MV-4-11 (cell line): ENCODE data around the gene PHIP.
"Not testable (repeated sequence)": the region's sequence is repeated elsewhere in the genome, so short reads cannot be mapped to it uniquely, and the experiment has no call there.

Experiments
- DNase-seq: peaks from one replicate; lab custom pipeline; 2025; lab: John Stamatoyannopoulos, UW

The PHIP gene

DNA sequence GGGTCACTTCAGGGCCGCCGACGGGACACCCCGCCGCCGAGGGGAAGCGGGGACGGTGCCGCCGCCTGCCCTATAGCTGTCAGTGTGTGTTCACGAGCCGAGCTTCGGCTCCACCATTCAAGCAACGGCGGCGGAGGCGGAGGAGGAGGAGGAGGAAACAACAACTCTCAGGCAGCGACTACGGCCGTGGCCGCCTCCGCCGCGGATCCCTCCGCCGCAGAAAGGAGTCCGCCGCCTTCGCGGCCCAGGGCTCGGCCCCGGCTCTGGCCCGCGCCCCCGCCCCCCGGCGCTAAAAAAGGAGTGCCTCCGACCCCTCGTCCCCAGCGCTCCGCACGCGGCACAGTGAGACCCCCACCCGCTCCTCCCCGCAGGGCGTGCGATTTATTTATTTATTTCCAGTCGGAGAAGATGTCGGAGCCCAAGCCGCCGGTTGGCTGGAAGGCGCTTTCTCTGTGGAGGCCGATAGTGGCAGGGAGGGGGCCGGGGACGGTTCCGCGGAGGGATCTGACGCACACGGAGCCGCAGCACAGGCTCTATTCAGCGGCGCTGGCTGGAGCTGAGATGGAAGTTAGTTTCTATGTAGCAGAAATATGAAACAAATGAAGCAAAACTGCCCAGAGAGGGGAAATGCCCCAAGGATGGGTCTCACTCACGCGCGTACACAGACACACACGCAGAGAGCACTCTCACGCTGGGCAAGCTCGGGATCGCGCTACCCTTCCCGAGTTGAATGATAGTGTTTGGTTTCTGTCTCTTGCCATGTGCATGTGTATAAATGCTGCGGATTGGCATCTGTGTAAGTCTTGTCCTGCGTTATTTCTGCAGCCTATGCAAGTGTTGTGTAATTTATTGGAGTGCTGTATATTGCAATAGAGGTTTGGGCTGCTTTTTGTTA, at the start of gene PHIP:
PHIP (minus strand) TSS at position 180 of the 895 bp plus-strand sequence. CDS start 186 bp downstream, outside the sequence.
- peak; percentile 89 for DNase-seq

DNA sequence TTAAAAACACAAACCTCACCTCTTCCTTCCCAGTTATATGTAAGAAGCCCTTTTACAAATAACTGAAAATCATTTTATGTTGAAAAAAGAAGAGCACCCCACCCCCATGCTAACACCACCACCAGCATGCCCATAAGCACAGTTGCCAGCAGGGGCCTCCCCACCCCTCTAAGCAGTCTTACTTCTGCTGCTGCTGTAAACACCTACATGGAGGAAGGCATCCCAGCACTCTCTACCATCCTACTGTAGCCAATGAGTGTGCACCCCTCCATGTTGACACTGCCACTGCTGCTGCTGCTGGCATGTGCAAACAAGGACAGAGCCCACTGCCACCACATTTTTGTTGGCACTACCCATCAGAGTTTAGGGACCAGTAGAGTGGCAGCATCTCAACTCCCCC, 49.6 kb upstream of the PHIP start:
- no peak for DNase-seq

DNA sequence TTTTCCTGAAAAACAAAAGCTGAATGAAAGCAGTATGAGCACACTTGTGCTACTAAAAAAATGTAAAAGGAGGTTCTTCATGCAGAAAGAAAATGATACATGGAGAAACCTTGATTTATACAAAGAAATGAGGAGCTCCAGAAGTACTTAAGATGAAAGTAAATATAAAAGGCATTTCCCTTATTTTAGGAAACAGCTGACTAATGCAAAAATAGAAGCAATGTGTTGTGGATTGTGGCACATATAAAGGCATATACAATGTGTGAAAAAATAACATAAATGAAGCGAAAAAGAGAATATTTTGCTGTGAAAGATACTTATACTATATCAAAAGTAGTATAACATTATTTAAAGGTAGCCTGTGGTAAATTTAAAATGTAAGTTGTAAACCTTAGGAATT, 41.2 kb upstream of the PHIP start:
- DNase-seq, result no peak

DNA sequence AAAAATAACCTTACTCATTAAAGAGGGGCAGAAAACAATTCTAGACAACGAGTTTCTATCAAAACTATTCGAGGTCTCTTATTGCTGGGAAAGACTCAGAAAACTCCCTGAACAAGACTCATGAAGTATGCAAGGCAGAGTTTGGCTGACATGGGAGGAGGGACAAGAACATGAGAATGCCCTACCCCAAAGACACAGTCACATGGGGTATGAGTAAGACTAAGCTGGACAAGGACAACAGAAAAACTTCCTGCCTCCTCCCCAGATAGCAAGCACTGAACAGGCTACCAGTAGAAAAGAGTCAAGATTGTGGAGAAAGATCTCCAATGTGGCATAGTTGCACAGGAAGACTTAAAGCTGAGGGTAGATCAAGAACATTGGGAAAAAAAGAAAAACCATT, 39.7 kb upstream of the PHIP start:
- no peak for DNase-seq

DNA sequence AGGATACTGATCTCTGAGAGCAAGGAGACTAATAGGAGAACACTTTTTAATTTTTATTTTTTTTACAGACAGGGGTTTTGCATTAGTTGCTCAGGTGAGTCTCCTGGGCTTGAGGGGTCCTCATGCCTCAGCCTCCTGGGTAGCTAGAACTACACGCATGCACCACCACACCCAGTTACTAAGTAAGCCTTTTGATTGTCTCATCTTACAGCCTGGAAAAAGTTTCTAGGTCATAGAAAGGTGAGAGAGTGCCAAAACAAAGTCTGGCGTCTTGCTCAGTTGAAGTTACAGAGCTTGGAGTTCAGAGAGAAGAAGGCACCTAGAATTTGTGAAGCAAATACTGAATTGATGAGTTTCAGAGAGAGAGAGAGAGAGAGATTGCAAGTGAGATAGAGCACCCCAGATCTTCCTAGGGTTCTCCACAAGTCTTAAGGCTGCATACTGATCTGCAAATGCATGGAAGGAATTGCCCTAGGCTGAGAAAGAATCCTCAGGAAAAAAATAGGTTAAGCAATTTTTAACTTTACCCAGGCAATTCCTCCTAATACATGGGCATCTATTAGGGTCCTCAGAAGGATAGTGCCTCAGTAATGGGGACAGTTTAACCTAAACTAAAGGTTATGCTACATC, 37.6 kb upstream of the PHIP start:
- no peak for DNase-seq

DNA sequence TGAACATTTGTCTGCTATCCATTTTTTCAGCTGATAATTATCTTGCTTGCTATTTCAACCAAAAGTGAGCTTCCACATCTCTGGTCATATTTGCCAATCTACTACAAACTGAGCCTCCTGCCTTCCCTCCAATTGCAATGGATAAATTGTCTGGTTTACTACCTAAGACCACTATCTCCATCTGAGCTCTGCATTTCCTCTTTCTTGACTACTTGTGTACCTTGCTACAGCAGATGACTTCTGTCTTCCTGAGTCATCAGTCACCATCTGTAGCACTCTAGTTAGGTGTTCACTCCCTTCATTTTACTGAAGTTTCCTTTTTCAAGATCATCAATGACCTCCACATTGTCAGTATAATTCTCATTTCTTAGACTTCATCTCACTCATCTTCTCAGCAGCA, 33.5 kb upstream of the PHIP start:
- no peak for DNase-seq

DNA sequence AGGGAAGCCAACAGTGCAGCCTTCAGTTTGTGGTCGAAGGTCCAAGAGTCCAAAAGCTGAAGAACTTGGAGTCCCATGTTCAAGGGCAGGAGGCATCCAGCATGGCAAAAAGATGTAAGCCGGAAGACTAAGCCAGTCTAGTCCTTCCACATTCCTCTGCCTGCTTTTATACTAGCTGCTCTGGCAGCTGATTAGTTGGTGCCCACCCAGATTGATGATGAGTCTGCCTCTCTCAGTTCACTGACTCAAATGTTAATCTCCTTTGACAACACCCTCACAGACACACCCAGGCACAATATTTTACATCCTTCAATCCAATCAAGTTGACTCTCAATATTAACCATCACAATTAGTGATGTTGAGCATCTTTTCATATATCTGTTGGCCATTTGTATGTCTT, 23.1 kb upstream of the PHIP start:
- no peak for DNase-seq

DNA sequence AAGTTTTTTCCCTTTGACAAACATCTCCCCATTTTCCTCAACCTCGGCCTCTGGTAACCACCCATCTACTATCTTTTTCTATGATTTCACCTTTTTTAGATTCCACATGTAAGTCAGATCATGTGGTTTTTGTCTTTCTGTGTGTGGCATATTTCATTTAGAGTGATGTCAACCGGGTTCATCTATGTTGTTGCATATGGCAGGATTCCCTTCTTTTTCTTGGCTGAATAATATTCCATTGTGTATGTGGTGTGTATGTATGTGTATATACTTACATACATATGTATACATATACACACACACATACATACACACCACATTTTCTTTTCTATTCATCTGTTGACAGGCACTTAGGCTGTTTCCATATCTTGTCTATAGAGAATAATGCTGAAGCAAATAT, 22.2 kb upstream of the PHIP start:
- no peak for DNase-seq

DNA sequence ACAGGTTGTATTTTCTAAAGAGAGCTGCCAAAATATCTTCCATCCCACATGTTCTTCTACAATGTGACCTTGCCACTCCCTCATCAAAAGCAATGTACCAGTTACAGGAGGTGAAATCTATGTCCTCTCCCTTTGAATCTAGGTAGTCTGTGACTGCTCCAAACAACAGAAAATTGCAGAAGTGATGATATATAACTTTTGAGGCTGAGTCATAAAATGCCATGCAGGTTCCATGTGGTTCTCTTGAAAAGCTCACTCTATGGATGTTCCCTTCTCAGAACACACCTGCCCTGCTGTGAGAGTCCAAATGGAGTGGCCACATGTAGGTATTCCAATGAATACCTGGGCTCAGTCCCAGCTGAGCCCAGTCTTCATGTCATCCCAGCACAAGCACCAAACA, 16.9 kb upstream of the PHIP start:
- DNase-seq, result no peak

DNA sequence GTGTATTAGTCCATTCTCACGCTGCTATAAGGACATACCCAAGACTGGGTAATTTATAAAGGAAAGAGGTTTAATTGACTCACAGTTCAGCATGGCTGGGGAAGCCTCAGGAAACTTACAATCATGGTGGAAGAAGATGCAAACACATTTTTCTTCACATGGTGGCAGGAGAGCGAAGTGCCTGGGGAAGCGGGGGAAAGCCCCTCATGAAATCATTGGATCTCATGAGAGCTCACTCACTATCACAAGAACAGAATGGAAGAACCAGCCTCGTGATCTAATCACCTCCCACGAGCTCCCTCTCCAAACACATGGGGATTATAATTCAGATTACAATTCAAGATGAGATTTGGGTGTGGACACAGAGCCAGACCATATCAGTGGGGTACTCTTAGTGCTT, 13.7 kb upstream of the PHIP start:
- DNase-seq, result not testable (repeated sequence)

DNA sequence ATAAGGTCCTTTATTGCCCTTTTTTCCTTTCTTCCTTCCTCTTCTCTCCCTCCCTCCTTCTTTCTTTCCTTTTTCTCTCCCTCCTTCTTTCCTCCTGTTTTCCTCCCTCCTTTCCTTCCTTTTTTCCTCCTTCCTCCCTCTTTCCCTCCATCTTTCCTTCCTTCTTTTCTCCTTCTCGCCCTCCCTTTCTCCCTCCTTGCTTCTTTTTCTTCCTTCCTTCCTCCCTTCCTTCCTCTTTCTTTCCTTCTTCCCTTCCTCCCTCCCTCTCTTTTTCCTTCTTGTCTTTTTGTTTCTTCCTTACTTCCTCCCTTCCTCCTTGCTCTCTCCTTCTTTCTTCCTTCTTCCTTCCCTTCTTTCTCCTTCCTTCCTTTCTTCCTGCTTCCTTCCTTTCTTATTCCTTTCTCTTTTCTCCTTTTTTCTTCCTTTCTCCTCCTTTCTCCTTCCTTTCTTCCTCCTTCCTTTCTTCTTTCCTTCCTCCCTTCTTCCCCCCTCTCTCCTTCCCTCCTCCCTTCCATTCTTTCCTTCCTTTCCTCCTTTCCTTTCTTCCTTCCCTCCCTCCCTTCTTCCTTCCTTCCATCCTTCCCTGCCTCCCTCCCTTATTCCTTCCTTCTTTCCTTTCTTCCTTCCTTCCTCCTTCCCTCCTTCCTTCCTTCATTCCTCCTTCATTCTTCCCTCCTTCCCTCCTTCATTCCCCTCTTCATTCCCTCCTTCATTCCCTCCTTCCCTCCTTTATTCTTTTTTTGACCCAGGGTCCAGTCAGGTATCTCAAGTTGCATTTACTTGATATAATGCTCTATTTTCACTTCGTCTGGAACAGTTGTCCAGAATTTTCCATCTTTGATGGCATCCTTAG, 11.7 kb upstream of the PHIP start:
- no peak for DNase-seq

DNA sequence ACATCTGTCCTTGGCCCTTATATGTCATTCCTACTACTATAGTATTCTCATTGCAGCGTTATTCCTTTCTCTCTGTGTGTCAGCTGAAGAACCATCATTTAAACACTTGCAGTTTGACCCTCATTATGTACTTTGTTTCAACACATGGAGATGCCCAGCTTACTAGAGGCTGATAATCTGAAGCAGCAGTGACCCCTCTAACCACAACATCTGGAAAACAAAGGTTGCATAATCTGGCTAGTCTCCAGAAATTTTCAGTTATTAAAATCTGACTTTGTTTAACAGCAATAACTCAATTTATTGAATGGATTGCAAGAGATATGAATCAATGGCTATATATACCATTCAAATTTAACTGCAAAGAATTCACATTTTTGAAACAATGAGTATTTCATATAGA, 6.6 kb upstream of the PHIP start:
- peak; percentile 20 for DNase-seq

DNA sequence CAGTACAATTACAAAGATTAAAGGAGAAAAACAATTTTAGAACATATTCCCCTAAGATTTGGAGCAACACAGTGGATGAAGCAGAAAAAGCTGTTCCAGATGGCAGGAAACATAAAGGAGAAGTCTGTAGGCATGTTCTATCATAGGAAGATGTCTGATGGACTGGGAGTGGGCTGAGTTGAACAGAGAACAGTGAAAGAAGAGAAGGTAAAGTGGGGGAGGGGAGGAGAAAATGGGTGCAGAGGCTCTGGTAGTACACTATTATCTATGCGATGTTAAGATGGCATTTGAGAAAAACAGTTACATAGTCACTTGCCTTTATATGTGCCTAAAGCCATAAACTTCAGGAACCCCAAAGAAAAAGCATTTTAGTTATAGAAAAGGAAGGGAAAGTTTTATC, 4.2 kb upstream of the PHIP start:
- DNase-seq, result no peak

DNA sequence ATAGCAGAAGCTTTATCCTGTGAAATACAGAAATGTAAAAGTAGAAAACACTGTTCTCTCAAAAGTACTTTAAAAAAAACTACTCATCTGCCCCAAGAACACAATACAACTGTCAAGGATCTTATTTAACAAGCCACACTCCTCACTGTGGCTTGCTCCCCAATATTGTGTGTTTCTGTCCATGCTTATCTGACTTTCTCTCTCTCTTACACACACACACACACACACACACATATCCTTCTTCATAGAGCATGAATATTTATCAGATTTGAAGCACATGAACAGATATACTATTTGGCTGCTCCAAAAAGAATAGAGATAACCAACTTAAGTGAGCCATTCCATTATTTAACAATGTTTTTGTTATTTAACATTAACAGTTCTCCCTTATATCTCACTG, 3.6 kb upstream of the PHIP start:
- DNase-seq, result no peak

DNA sequence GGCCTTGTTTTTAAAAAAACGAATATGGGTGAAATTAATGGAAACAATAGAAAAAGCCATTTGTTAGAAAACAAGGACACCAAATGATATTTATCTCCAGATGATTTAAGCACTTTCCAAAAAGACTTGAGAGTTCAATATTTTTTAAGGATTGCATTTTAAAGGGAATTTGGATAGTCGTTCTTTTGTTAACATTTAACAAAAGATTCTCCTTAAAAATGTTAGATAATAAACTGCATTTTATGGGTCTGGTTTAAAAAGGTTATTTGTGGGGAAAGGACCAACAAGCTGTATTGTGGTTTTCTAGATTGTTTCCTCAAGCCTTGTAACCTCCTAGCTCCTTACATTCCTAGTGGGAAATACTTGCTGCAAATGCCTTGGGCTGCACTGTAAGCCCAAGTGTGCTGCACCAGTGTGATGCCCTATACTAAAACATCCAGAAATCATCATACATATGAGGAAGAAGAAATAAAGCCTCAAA, 1.5 kb upstream of the PHIP start:
- no peak for DNase-seq

DNA sequence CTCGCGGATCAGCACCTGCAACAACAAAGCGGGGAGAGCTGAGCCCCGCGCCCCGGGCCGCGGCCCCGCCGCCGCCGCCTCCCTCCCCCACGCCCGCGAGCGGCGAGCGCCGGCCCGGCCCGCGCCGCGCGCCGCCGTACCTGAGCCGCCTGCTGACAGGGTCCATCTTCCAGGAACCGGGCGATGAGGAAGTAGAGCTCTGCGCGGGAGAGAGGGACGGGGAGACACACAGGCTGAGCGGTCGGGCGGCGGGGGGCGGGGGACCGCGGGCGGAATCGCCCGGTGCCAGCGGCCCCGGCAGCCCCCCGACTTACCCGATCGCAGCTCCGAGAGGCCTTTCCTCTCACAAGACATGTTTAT, 359 bp downstream of the PHIP start:
- DNase-seq, result peak; percentile 55

DNA sequence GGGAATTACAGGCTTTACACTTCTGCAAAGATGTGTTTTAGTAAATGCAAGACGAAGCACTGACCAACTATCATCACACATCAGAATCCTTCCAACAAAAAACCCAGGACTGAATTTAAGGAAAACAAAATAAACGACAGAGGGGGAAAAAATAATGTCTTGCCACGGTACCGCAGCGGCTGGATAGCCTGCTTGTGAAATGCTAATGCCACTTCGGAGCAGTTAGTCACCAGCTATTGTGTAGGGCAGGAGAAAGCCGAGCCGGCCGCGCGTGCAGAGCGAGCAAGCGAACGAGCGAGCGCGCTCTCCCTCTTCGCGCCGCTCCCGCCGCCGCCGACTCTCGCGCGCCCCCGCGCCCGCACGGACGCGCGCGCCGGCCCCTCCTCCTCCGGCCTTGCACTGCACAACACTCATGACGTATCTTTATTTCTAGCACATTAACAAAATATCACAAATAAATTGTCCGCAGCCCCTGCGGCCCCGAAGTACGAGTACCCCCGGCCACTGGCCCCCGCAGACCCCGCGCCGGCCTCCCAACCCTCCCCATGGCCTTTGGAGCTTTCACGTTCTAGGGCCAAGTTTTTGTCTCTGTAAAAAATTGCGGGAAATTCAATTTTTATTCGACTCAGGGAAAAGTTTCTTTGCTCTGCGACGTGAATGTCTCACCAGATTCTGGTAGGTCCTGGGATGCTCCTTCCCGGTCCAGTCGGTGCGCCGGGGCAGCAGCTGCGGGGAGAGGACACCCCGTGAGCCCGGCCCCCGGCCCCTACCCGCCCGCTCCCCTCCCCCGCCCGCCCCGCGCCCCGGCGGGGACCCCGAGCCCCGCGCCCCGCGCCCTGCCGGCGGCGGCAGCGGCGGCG, 1.0 kb downstream of the PHIP start:
- peak; percentile 85 for DNase-seq

DNA sequence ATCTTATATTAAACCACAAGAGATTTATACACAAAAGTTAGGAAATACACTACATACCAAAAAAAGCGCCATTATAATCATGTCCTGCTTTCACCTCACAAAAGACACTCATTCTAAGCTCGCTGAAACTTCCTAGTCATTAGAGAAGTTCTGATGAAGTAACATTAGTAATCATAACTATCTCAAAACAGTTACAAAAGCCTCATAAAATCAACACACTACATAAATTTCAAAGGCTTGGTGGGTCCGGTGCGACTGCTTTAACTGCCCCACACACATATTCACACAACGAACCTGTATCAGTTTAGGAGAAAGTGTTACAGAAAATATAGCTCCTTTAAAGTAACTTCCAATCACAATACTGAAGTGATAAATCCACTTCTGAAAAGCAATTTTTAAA, 1.9 kb downstream of the PHIP start:
- DNase-seq, result no peak

DNA sequence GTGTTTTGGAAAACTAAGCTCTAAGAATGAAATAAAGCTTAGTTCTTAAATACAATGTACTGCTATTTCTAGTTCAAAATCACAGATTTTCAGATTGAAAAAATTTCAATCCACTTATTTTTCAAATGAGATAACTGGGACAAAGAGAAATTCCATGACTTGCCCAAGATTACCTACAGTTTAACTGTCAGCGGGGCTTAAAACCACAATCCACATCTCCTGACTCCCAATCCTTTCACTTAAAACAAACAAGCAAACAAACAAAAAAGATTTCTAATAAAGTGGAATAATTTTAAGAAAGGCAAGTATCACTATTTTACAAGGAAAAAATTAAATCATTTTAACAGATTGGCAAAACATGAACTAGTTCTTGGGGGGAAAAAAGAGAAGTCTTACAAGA, 4.2 kb downstream of the PHIP start:
- DNase-seq, result no peak

DNA sequence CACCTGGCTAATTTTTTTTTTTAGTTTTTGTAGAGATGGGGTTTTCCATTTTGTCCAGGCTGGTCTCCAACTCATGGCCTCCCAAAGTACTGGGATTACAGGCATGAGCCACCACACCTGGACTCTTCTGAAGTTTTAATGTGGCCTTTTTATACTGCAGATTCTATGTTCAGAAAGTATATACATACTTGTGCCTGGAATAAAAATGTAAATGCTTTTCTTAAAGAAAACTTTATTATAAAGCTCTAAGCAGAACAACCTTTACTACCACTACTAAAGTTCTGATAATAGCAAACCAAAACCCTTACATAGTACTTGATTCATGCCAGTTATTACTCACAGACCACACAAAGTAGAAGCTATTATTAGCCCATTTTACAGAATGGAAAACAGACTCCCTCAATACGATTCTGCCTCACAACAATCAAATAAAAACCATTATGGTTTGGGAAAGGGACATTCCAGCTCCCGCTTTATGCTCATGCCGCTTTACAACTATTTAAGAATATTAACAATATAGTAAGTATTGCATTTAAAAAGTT, 5.3 kb downstream of the PHIP start:
- no peak for DNase-seq

DNA sequence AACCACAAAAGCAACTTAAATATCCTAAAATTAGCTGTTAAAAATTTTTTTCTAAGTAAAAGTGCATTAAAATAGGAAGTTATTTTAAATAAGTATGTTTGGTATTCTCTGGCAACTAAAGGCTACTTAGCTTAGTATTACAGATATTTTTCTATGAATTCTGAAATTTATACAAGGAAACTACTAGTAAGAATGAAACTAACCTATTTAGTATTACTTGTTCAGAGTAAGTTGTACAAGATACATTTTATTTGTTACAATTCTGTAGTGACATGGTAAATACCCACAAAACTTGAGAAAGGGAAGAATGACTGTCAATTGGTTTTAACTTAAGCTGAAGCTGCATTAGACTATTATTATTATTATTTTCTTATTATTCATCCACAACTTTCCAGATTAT, 6.5 kb downstream of the PHIP start:
- no peak for DNase-seq
